MM.1S (cell line): ENCODE results near the gene GORASP1.

Experiments used
- DNase-seq: peaks from one replicate; pipeline ENCODE4 v3.0.0-alpha.2; 2015
- H2AFZ ChIP-seq: fragments of 300-600 bp; sonication (generic); 2 replicates; pipeline ENCODE4 v1.6.0; 2016; ENCODE audit warnings: antibody characterized with exemption, low read length
- H3F3A ChIP-seq: fragments of 300-600 bp; sonication (generic); 2 replicates; pipeline ENCODE4 v1.6.1; 2016; ENCODE audit warnings: mild to moderate bottlenecking, antibody characterized with exemption, low read length, moderate library complexity, mixed read lengths; ENCODE audit not compliant: insufficient read depth
- H3K27ac ChIP-seq: fragments of 300-600 bp; sonication (generic); 2 replicates; pipeline ENCODE4 v1.5.1; 2016; ENCODE audit warnings: mild to moderate bottlenecking, low read length
- H3K27me3 ChIP-seq: fragments of 300-600 bp; sonication (generic); replicated peaks from 2 replicates; pipeline ENCODE4 v1.6.0; 2016; ENCODE audit warnings: low read length; ENCODE audit not compliant: insufficient read depth
- H3K36me3 ChIP-seq: fragments of 300-600 bp; sonication (generic); replicated peaks from 2 replicates; pipeline ENCODE4 v1.6.1; 2016; ENCODE audit warnings: mild to moderate bottlenecking, low read length, mixed read lengths; ENCODE audit not compliant: insufficient read depth
- H3K4me1 ChIP-seq: fragments of 300-600 bp; sonication (generic); 2 replicates; pipeline ENCODE4 v1.6.1; 2016; ENCODE audit warnings: low read length, mixed read lengths
- H3K4me2 ChIP-seq: fragments of 300-600 bp; sonication (generic); 2 replicates; pipeline ENCODE4 v1.6.0; 2016; ENCODE audit warnings: low read depth, low read length
- H3K4me3 ChIP-seq: fragments of 300-600 bp; sonication (generic); 2 replicates; pipeline ENCODE4 v1.5.1; 2016; ENCODE audit warnings: low read length, mixed read lengths
- H3K79me2 ChIP-seq: fragments of 300-600 bp; sonication (generic); 2 replicates; pipeline ENCODE4 v1.6.1; 2016; ENCODE audit warnings: mixed run types, low read length, mixed read lengths
- H3K9ac ChIP-seq: fragments of 300-600 bp; sonication (generic); 2 replicates; pipeline ENCODE4 v1.6.1; 2016; ENCODE audit warnings: low read length, mixed read lengths
- H3K9me2 ChIP-seq: fragments of 300-600 bp; sonication (generic); replicated peaks from 2 replicates; pipeline ENCODE4 v1.6.1; 2016; ENCODE audit warnings: mild to moderate bottlenecking, low read length, mixed read lengths; ENCODE audit not compliant: insufficient read depth
- H3K9me3 ChIP-seq: fragments of 300-600 bp; sonication (generic); replicated peaks from 2 replicates; pipeline ENCODE4 v1.6.1; 2016; ENCODE audit warnings: mild to moderate bottlenecking, low read length, mixed read lengths; ENCODE audit not compliant: insufficient read depth
- H4K20me1 ChIP-seq: fragments of 300-600 bp; sonication (generic); 2 replicates; pipeline ENCODE4 v1.6.1; 2016; ENCODE audit warnings: mild to moderate bottlenecking, low read length, moderate library complexity, mixed read lengths; ENCODE audit not compliant: insufficient read depth
- CTCF ChIP-seq: fragments of 300-600 bp; sonication (generic); IDR thresholded peaks from 2 replicates; pipeline ENCODE4 v1.5.1; 2016; ENCODE audit warnings: antibody characterized with exemption, low read length, mixed read lengths
- EZH2 ChIP-seq: fragments of 300-600 bp; sonication (generic); optimal IDR thresholded peaks from 2 replicates; pipeline ENCODE3; 2017; ENCODE audit warnings: low read depth, mild to moderate bottlenecking, antibody characterized with exemption, low read length, mixed read lengths
- EZH2phosphoT487 ChIP-seq: fragments of 300-600 bp; sonication (generic); IDR thresholded peaks from 2 replicates; pipeline ENCODE4 v1.6.1; 2018; ENCODE audit warnings: antibody characterized with exemption, low read length

The GORASP1 gene

GRCh38 chr3:39144748-39145380 is 37.4 kb upstream of the GORASP1 start:
- no peak overlapping the region for H3K27ac ChIP-seq
- no peak overlapping the region for H3K9ac ChIP-seq
- H3K9me3 ChIP-seq: no peaks in the 10 kb centered on the region
- peaks cover 42% of the 10 kb centered on the region for H3K79me2 ChIP-seq
- no peaks in the 10 kb centered on the region for H3K9me2 ChIP-seq
- peaks cover 2% of the 10 kb centered on the region; the same call in 1 of the 2 replicates for H3K36me3 ChIP-seq
- H3K4me3 ChIP-seq: no peak overlapping the region
- H3K4me1 ChIP-seq: peaks cover 31% of the 10 kb centered on the region
- no peaks in the 10 kb centered on the region for H4K20me1 ChIP-seq
- H3F3A ChIP-seq: peaks cover 17% of the 10 kb centered on the region; the same call in 1 of the 2 replicates
- no peak for TF ChIP-seq EZH2
- TF ChIP-seq CTCF: no peak
- TF ChIP-seq EZH2phosphoT487: no peak
- H3K4me2 ChIP-seq: no peak overlapping the region
- no peaks in the 10 kb centered on the region for H3K27me3 ChIP-seq
- H2AFZ ChIP-seq: no peak overlapping the region
- DNase-seq: no peak

DNA sequence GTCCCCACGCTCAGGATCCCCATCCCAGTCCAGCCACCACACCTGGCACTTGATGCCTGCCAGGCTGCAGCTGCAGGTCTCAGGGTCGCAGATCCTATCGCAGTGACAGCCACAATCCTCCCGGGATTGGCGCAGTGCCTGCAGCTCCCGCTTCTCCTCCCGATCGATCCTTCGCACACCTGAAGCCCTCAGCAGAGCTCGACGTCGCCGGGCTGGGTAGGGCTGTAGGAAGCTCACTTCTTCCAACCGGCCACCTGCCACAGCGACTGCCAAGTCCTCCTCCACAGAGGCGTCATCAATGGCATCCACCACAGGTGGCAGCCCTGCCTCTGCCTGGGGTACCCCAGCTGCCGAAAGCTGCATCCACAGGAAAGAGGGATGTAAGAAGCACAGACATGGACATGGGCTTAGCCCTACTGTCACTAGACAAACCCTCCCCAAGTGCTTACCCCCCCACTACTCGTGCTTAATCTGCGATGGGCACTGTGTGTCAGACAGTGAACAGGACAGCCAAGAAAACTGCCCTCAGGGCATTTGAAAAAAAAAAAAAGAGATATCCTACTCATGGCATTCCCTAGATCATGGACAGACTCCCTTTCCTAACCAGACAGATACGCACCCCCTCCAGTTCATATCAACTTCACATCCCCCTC is 36.8 kb upstream of the GORASP1 start:
- peaks cover 36% of the 10 kb centered on the region for H3K79me2 ChIP-seq
- H3K9me3 ChIP-seq: no peaks in the 10 kb centered on the region
- no peak overlapping the region for H3K4me3 ChIP-seq
- no peak overlapping the region for H3K9ac ChIP-seq
- H3F3A ChIP-seq: peaks cover 12% of the 10 kb centered on the region; the same call in 1 of the 2 replicates
- H4K20me1 ChIP-seq: no peaks in the 10 kb centered on the region
- H3K36me3 ChIP-seq: peaks cover 2% of the 10 kb centered on the region; the same call in 1 of the 2 replicates
- no peaks in the 10 kb centered on the region for H3K27me3 ChIP-seq
- H3K9me2 ChIP-seq: no peaks in the 10 kb centered on the region
- H2AFZ ChIP-seq: no peak overlapping the region
- H3K4me1 ChIP-seq: peaks cover 24% of the 10 kb centered on the region
- H3K27ac ChIP-seq: no peak overlapping the region
- H3K4me2 ChIP-seq: no peak overlapping the region
- no peak for DNase-seq
- TF ChIP-seq EZH2phosphoT487 (no peak), EZH2 (no peak), CTCF (no peak)

GRCh38 chr3:39143051-39143885 is 35.8 kb upstream of the GORASP1 start:
- Histone ChIP-seq H3K27ac (no peak overlapping the region), H4K20me1 (no peaks in the 10 kb centered on the region), H3K4me1 (peaks cover 15% of the 10 kb centered on the region), H3K27me3 (no peaks in the 10 kb centered on the region), H3F3A (peaks cover 7% of the 10 kb centered on the region; the same call in 1 of the 2 replicates), H2AFZ (no peak overlapping the region), H3K4me2 (no peak overlapping the region), H3K9ac (no peak overlapping the region), H3K9me2 (no peaks in the 10 kb centered on the region), H3K79me2 (peaks cover 26% of the 10 kb centered on the region), H3K4me3 (no peak overlapping the region), H3K36me3 (peaks cover 2% of the 10 kb centered on the region; the same call in 1 of the 2 replicates), H3K9me3 (no peaks in the 10 kb centered on the region)
- DNase-seq: no peak
- no peak for TF ChIP-seq CTCF
- TF ChIP-seq EZH2: no peak
- TF ChIP-seq EZH2phosphoT487: no peak
